OCI-LY3 (cell line): ENCODE measurements around the gene NRSN2.

Experiments used
- H2AFZ ChIP-seq: fragments of 200-600, 300-600 bp; shearing (Covaris generic); 2 replicates; pipeline ENCODE4 v1.6.0; 2014; ENCODE audit warnings: antibody characterized with exemption, low read depth, low read length
- H3K27ac ChIP-seq: fragments of 200-600, 300-600 bp; sonication (generic); 2 replicates; pipeline ENCODE4 v1.5.1; 2014; ENCODE audit warnings: mild to moderate bottlenecking, low read length, moderate library complexity, mixed read lengths
- H3K27me3 ChIP-seq: fragments of 200-600, 300-600 bp; sonication (generic); 2 replicates; pipeline ENCODE4 v1.6.1; 2014; ENCODE audit warnings: low read depth, low read length, mixed read lengths
- H3K36me3 ChIP-seq: fragments of 200-600, 300-600 bp; sonication (generic); replicated peaks from 2 replicates; pipeline ENCODE3; 2014; ENCODE audit warnings: low read depth, low read length, mixed read lengths
- H3K4me1 ChIP-seq: fragments of 300-600, 200-600 bp; sonication (generic); 2 replicates; pipeline ENCODE4 v1.6.1; 2014; ENCODE audit warnings: low read length, mixed read lengths
- H3K4me2 ChIP-seq: fragments of 200-600, 300-600 bp; sonication (generic); 2 replicates; pipeline ENCODE4 v1.6.1; 2014; ENCODE audit warnings: low read length, mixed read lengths
- H3K4me3 ChIP-seq: fragments of 300-600, 200-600 bp; sonication (generic); 2 replicates; pipeline ENCODE4 v1.5.1; 2014; ENCODE audit warnings: antibody characterized with exemption, mild to moderate bottlenecking, low read length, moderate library complexity
- H3K79me2 ChIP-seq: fragments of 300-600, 200-600 bp; shearing (Covaris generic); 2 replicates; pipeline ENCODE4 v1.6.1; 2014; ENCODE audit warnings: mild to moderate bottlenecking, low read length, mixed read lengths
- H3K9ac ChIP-seq: fragments of 300-600, 200-600 bp; shearing (Covaris generic); 2 replicates; pipeline ENCODE4 v1.6.0; 2014; ENCODE audit warnings: mild to moderate bottlenecking, low read length, moderate library complexity
- H3K9me3 ChIP-seq: fragments of 200-600, 300-600 bp; shearing (Covaris generic); 2 replicates; pipeline ENCODE4 v1.6.1; 2014; ENCODE audit warnings: low read length, mixed read lengths; ENCODE audit not compliant: insufficient read depth
- H4K20me1 ChIP-seq: fragments of 200-600, 300-600 bp; sonication (generic); 2 replicates; pipeline ENCODE4 v1.6.1; 2016; ENCODE audit warnings: low read length, mixed read lengths; ENCODE audit not compliant: insufficient read depth
- EZH2phosphoT487 ChIP-seq: fragments of 200-600 bp; shearing (Covaris generic); IDR thresholded peaks from 2 replicates; pipeline ENCODE4 v1.6.1; 2018; ENCODE audit warnings: antibody characterized with exemption, mixed run types, low read depth
- TF ChIP-seq, protein P1 (sequence below): fragments of 200-600, 300-600 bp; sonication (generic); IDR thresholded peaks from 2 replicates; pipeline ENCODE4 v1.5.1; 2014; ENCODE audit warnings: antibody characterized with exemption, low read length, low read depth

Gene NRSN2

DNA sequence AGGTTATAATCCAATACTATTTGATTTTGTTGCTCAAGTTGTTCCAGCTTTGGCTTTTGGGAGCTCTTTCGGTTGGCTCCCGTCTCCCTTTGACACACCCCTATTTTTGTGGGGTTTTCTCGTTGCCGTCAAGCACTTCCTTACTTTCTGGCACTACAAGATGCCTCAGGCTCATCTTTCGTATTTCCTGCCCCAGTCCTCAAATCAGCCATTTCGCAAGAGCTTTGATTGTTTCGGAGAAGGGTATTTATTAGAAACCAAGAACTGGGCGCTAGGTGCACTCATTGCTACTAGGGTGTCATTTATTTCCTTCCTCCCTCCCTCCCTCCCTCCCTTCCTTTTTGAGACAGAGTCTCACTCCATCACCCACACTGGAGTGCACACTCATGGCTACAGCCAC lies 34.8 kb upstream of the NRSN2 start:
- Histone ChIP-seq H4K20me1 (no peaks in the 10 kb centered on the region), H3K4me2 (no peak overlapping the region), H3K36me3 (peaks cover 4% of the 10 kb centered on the region), H3K4me1 (no peaks in the 10 kb centered on the region; the same call in 1 of the 2 replicates), H3K9ac (no peak overlapping the region), H3K79me2 (no peaks in the 10 kb centered on the region), H3K27me3 (no peaks in the 10 kb centered on the region), H2AFZ (no peak overlapping the region), H3K4me3 (no peak overlapping the region), H3K9me3 (no peaks in the 10 kb centered on the region), H3K27ac (no peak overlapping the region)
- TF ChIP-seq, protein P1, sequence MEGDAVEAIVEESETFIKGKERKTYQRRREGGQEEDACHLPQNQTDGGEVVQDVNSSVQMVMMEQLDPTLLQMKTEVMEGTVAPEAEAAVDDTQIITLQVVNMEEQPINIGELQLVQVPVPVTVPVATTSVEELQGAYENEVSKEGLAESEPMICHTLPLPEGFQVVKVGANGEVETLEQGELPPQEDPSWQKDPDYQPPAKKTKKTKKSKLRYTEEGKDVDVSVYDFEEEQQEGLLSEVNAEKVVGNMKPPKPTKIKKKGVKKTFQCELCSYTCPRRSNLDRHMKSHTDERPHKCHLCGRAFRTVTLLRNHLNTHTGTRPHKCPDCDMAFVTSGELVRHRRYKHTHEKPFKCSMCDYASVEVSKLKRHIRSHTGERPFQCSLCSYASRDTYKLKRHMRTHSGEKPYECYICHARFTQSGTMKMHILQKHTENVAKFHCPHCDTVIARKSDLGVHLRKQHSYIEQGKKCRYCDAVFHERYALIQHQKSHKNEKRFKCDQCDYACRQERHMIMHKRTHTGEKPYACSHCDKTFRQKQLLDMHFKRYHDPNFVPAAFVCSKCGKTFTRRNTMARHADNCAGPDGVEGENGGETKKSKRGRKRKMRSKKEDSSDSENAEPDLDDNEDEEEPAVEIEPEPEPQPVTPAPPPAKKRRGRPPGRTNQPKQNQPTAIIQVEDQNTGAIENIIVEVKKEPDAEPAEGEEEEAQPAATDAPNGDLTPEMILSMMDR = no peak
- TF ChIP-seq EZH2phosphoT487 = no peak

DNA sequence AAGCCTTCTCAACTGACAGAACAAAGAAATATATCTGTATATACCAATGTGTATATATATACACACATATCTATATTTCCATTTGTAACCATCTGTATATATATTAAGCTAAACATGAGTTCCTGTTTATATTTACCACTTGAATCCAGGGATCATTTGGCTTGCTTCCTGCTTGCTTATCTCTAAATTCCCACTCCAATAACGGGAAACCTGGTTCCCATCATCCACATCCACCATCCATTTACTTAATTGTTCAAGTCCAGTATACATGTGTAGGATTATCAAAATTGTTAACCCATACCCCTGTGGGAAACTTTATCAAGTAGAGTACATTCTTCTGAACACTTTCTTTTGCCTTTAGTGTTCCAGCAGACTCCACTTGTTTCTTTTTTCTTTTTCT lies 34.0 kb upstream of the NRSN2 start:
- TF ChIP-seq EZH2phosphoT487 = no peak
- TF ChIP-seq, protein P1 = no peak
- Histone ChIP-seq H3K27me3 (no peaks in the 10 kb centered on the region), H3K9ac (no peak overlapping the region), H3K9me3 (no peaks in the 10 kb centered on the region), H2AFZ (no peak overlapping the region), H3K4me2 (no peak overlapping the region), H3K4me3 (no peak overlapping the region), H4K20me1 (no peaks in the 10 kb centered on the region), H3K4me1 (no peaks in the 10 kb centered on the region; the same call in 1 of the 2 replicates), H3K79me2 (no peaks in the 10 kb centered on the region), H3K36me3 (peaks cover 6% of the 10 kb centered on the region), H3K27ac (no peak overlapping the region)

DNA sequence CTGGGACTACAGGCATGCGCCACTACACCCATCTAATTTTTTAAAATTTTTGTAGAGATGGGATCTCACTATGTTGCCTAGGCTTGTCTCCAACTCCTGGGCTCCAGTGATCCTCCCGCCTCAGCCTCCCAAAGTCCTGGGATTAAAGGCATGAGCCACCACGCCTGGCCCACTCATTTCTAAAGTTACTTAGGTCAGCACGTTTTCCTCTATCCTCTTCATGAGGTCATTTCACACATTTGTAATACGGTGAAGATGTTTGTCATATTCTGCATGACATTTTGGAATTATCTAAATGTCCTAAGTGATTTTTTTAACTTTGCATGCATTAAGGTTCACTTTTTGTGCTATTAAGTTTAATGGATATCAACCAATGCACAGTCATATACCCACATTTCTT lies 33.5 kb upstream of the NRSN2 start:
- no peaks in the 10 kb centered on the region for H4K20me1 ChIP-seq
- no peak overlapping the region for H2AFZ ChIP-seq
- no peaks in the 10 kb centered on the region for H3K27me3 ChIP-seq
- TF ChIP-seq, protein P1 = no peak
- TF ChIP-seq EZH2phosphoT487 = no peak
- H3K4me3 ChIP-seq = no peak overlapping the region
- no peak overlapping the region for H3K4me2 ChIP-seq
- H3K4me1 ChIP-seq = no peaks in the 10 kb centered on the region; the same call in 1 of the 2 replicates
- peaks cover 6% of the 10 kb centered on the region for H3K36me3 ChIP-seq
- no peaks in the 10 kb centered on the region for H3K9me3 ChIP-seq
- no peaks in the 10 kb centered on the region for H3K79me2 ChIP-seq
- H3K9ac ChIP-seq = no peak overlapping the region
- H3K27ac ChIP-seq = no peak overlapping the region

DNA sequence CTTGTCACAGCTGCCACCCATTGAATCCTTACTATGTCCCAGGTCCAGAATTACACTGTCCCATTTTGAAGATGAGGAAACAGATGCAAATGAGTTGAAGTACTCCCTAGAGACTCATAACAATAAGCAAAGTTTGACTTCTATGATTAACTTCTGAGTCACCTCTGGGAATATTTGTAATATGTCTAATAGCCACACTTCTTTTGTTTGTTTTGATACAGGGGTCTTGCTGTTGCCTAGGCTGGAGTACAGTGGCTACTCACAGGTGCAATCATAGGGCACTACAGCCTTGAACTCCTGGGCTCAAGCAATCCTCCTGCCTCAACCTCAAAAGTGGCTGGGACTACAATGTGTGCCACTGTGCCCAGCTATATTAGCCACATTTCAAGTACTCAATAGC lies 33.0 kb upstream of the NRSN2 start:
- Histone ChIP-seq H3K79me2 (no peaks in the 10 kb centered on the region), H3K27ac (no peak overlapping the region), H3K4me3 (no peak overlapping the region), H2AFZ (no peak overlapping the region), H3K9ac (no peak overlapping the region), H3K4me2 (no peak overlapping the region), H3K4me1 (no peaks in the 10 kb centered on the region; the same call in 1 of the 2 replicates), H3K9me3 (no peaks in the 10 kb centered on the region), H3K36me3 (peaks cover 6% of the 10 kb centered on the region), H4K20me1 (no peaks in the 10 kb centered on the region), H3K27me3 (no peaks in the 10 kb centered on the region)
- TF ChIP-seq, protein P1 = no peak
- TF ChIP-seq EZH2phosphoT487 = no peak
